ENCODE data around the gene PCBP3.

PCBP3 gene

DNA sequence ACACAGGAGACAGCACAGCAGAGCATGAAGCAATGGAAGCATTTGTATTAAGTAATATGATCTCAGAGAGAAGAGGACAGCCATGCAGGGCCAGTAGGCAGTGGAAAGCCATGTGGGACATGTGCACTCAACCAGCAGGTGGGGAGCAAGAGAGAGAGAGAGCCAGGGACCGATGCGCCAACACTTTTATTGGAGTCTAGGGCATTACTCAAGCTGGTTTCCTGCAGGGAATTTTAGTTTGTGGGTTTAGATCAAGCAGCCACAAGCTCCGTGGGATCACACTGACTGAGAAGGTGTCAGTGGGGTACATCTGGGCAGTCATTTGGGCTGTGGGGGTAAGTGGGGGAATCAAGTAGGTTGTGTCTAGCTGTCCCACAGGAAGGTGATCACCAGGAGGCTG, 137.1 kb downstream of the PCBP3 start:
- TF ChIP-seq, protein P1, sequence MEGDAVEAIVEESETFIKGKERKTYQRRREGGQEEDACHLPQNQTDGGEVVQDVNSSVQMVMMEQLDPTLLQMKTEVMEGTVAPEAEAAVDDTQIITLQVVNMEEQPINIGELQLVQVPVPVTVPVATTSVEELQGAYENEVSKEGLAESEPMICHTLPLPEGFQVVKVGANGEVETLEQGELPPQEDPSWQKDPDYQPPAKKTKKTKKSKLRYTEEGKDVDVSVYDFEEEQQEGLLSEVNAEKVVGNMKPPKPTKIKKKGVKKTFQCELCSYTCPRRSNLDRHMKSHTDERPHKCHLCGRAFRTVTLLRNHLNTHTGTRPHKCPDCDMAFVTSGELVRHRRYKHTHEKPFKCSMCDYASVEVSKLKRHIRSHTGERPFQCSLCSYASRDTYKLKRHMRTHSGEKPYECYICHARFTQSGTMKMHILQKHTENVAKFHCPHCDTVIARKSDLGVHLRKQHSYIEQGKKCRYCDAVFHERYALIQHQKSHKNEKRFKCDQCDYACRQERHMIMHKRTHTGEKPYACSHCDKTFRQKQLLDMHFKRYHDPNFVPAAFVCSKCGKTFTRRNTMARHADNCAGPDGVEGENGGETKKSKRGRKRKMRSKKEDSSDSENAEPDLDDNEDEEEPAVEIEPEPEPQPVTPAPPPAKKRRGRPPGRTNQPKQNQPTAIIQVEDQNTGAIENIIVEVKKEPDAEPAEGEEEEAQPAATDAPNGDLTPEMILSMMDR (IDR thresholded peaks at IDR 0.05; ENCODE audit: low read depth, low read length): no peak
- no peak overlapping the region for H3K4me3 ChIP-seq (replicated peaks in 1 of 2; ENCODE audit: low read depth in 2 of 2, low read length in 2 of 2)
- no peak for DNase-seq (ENCODE audit: low read depth in 2 of 2)

DNA sequence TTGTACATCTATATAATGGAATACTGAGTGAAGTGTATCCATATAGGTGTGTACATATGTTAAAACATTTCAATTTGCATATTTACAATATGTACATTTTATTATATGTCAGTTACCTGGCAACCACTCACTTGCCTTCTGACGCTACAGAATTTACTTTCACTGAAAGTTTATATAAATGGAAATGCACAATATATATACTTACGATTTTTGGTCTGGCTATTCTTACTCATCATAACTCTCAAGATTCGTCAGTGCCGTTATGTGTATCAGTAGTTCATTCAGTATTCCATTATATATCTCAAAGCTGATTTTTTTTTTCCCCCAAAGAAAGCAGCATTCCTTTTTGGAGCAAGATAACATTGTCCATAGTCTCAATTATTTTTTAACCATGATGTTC, 138.2 kb downstream of the PCBP3 start:
- DNase-seq (ENCODE audit: low read depth in 2 of 2): no peak
- no peak overlapping the region for H3K4me3 ChIP-seq (replicated peaks in 1 of 2; ENCODE audit: low read depth in 2 of 2, low read length in 2 of 2)
- TF ChIP-seq, protein P1 (IDR thresholded peaks at IDR 0.05; ENCODE audit: low read depth, low read length): no peak

DNA sequence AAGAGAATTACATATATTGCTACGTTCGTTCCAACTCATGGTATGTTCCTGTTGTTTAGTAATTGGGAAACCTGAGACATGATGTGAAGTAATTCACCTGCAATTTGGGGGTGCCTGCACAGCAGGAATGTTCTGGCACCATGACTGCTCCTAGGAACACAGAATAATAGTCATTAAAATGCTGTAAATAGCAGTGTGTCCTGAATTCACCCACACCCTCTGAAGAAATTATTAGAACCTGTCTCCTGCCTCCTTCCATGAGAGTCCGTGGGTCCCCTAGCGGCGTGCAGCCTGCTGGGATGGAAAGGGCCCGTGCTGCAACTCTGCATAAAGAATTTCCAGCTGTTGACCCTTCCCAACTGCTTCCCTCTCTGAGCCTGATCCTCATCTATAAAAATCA, 143.1 kb downstream of the PCBP3 start:
- TF ChIP-seq, protein P1 (IDR thresholded peaks at IDR 0.05; ENCODE audit: low read depth, low read length): no peak
- no peak overlapping the region for H3K4me3 ChIP-seq (replicated peaks in 1 of 2; ENCODE audit: low read depth in 2 of 2, low read length in 2 of 2)
- DNase-seq (ENCODE audit: low read depth in 2 of 2): no peak

DNA sequence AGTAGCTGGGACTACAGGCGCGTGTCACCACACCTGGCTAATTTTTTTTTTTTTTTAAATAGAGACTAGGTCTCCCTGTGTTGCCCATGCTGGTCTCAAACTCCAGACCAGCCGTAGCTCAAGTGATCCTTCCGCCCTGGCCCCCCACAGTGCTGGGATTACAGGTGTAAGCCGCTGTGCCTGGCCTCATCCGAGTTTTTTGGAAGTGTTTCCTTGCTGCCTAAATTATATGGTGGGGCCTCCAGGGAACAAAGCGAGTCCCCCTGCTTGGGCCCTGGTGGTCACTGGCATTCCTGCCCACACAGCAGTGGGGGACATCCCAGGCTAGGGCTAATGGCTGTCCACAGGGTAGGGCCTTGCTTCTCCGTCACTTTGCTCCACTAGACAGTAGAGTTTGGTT, 143.8 kb downstream of the PCBP3 start:
- TF ChIP-seq, protein P1 (IDR thresholded peaks at IDR 0.05; ENCODE audit: low read depth, low read length): no peak
- H3K4me3 ChIP-seq (replicated peaks in 1 of 2; ENCODE audit: low read depth in 2 of 2, low read length in 2 of 2): no peak overlapping the region
- no peak for DNase-seq (ENCODE audit: low read depth in 2 of 2)

DNA sequence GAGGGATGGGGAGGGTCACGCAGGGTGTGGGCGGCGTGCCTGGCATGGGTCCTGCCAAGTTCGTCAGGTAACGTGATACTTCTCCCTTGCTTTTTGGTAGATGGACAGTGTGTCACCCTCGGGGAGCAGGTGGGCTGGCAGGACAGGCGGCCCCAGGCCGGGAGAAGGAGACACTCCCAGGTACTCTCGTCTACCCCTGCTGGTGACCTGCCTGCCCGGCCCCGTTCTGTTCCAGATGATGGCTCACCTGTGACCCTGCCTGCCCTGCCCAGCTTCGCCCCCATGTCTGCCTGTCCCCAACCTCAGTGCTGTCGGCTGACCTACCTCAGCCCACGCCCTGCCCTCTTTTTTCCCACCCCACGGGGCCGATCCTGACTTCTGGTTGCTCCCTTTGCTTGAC, 144.7 kb downstream of the PCBP3 start:
- DNase-seq (ENCODE audit: low read depth in 2 of 2): no peak
- TF ChIP-seq, protein P1 (IDR thresholded peaks at IDR 0.05; ENCODE audit: low read depth, low read length): no peak

DNA sequence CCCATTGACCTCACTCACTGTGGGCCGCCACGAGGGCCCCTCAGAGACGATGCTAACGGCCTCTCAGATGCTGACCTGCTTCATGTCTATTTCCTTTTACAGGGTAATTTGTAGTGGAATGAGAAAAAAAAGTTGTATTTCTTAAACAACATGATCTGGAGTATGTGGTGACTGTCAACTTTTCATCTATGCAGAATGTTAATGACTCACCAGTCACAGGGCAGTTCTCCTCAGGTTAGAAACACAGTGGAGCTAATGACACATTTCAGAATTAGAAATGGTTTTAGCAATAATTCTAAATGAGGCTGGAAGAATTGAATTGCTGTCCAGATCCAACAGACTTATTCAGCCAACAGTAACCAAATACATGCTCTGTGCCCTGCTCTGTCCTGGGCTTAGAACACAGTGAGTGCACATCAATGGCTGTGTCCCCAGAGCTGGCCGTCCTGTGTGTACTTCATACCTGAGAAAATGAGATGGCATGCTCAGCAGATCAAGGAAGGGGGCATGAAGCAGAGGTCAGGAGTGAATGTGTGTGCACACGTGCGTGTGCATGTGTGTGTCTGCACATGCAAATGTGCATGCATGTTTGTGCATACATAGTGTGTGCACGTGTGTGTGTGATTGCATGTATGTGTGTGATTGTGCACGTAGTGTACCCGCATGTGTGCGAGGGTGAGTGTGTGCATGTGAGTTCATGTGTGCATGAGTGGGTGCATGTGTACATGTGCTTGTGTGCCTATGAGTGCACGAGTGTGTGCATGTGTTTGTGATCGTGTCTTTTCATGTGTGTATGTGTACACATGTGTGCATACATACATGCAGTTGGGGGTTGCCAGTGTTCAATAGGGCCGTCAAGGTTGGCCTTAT, 145.3 kb downstream of the PCBP3 start:
- TF ChIP-seq, protein P1 (IDR thresholded peaks at IDR 0.05; ENCODE audit: low read depth, low read length): no peak
- peak in 1 of 2 donors; percentile 31 for DNase-seq (ENCODE audit: low read depth in 2 of 2)
- H3K4me3 ChIP-seq (replicated peaks in 1 of 2; ENCODE audit: low read depth in 2 of 2, low read length in 2 of 2): no peak overlapping the region

More for the DNA sequence above, 144.7 kb downstream of the PCBP3 start:
- no peak overlapping the region for H3K4me3 ChIP-seq (replicated peaks in 1 of 2; ENCODE audit: low read depth in 2 of 2, low read length in 2 of 2)

Measured in cardiac fibroblast (primary cell).